Sciatic nerve (tissue), 2 donors: Measurements from ENCODE around the gene LDB3. TPM values are rescaled to one million over a fixed set of nuclear protein-coding genes. Genes with fewer than 3 reads are reported as not detected.
"Not testable (repeated sequence)": the region's sequence is repeated elsewhere in the genome, so short reads cannot be mapped to it uniquely, and the experiment has no call there.

Experiments
- ATAC-seq: fragments of 200-7000 bp; cut with Tn5 transposase; one replicate; pipeline ENCODE4 v1.9.1; 2020; ENCODE audit warnings: mild to moderate bottlenecking, moderate library complexity
- DNase-seq: peaks from one replicate; pipeline ENCODE4 v3.0.0-alpha.2; 2020; ENCODE audit warnings: low spot score
- intact Hi-C: fragments of 100-400 bp; cut with DNase I; formaldehyde crosslinking; loops from one replicate; pipeline ENCODE4 v1.14.2; 2022
- total RNA-seq: library from RNA; stranded (reverse); fragmentation: NEBNext Ultra II Directional; extraction: Animal tissue kit (Norgen Biotek cat#: 25700); gene quantifications from one replicate; pipeline ENCODE4 v1.2.1, GENCODE V29; 2021
- donor health status: DM: no; HTN: no; CAD: no.
- donor health status: DM: no; HTN: no; CAD: no.

The LDB3 gene
- total RNA-seq, result 4.9 TPM

DNA sequence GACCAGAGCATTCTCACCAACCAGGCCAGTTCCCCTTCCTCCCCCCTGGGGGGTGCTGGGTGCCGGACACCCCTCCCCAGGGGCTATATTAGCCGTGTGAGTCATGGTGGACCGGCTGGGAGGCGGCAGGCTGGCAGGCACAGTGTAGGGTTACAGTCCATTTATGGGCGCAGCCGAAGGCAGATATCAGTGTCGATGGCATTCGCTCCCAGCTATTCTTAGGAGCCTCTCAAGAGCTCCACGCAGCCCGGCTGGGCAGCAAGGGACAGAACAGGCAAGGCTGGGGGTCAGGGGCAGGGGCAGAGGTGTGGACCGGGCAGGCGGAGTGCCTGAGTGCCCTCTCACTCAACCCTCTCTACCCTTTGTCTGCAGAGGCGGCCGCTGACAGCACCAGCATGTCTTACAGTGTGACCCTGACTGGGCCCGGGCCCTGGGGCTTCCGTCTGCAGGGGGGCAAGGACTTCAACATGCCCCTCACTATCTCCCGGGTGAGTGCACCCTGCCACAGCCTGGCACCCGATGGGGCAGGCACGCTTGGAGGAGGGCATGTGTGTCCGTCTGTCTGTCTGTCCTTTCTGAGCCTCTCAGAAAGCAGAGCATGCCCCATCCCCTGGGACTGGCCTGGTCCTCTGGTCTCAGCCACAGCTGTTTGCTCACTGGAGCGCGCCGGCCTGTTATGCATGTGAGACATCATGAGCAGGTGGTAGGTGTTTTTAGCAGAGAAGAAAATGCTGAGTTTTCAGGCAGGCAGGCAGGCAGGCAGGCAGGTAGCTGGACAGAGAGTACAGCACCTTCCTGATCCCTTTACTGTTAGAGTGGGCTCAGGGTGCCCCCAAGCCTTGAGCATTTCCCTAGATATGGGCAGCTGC, at the start of gene LDB3:
Gene LDB3 (plus strand): TSS at position 215 of the 869 bp plus-strand sequence. CDS start 181 bp downstream, at position 396.
- DNase-seq, result no peak
- peak; percentile 4 for ATAC-seq
- intact Hi-C loops, result no loop called here

GRCh38 chr10:86628311-86628710, 40.0 kb upstream of the LDB3 start:
- DNase-seq (no peak), ATAC-seq (no peak)
- intact Hi-C loops, result no loop called here

DNA sequence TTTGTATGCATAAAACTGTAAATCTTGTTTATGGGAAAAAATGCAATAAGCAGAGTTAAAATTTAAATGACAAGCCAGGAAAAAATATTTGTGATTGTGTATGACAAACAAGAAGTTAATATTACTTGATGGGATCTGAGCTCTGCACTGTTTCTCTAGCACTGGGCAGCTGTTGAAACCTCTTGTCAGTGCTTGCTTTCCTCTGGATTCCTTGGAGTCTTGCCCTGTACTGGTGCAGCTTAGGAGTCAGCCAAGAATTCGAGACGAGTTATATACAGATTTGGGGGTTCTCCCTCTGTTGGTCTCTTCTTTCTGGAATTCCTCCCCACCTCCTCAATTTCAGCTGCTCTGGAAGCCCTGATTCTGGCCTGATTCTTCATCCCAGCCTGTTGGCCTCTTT, 38.2 kb upstream of the LDB3 start:
- ATAC-seq, result no peak
- DNase-seq, result no peak
- intact Hi-C loops, result no loop called here

DNA sequence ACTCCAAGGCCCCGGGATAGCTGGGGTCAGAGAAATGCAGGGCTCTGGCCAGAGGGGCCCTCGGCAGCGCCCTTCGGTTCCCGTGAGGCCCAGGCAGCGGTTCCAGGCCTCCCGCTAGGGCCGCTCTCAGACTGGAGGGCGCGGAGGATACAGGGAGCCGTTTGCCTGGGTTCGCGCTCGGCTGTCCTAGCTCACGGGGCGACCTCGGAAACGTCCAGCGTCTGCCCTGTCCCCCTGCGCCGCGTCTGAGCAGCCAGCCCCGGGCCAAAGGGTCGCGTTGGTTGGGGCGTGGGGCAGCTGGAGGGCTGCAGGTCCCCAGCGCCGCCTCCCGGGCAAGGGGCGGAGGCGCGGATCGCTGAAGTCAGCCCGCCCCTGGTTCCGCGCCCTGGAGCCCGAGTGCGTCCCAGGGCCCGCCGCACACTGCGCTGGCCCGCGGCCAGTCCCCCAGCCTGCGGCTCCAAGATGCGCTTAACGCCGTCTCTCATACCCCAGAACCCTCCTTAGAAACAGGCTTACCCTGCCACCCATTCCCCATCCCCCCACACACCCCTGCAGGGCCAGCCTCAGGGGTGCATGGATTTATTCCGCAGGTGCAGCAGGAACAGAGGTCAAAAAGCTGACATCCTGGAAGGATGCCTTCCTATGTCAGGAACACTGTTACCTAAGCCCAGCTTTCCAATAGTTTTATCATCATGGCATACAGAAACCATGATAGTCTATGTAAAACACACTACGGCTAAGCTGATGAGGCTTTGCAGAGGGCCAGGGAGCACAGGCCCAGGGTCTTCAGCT, 36.1 kb upstream of the LDB3 start:
- intact Hi-C loops, result no loop called here
- peak; percentile 79 for ATAC-seq
- no peak for DNase-seq

- intact Hi-C loops, result no loop called here
- no peak for ATAC-seq
Observed at GRCh38 chr10:86632951-86633350, 35.4 kb upstream of the LDB3 start.

DNA sequence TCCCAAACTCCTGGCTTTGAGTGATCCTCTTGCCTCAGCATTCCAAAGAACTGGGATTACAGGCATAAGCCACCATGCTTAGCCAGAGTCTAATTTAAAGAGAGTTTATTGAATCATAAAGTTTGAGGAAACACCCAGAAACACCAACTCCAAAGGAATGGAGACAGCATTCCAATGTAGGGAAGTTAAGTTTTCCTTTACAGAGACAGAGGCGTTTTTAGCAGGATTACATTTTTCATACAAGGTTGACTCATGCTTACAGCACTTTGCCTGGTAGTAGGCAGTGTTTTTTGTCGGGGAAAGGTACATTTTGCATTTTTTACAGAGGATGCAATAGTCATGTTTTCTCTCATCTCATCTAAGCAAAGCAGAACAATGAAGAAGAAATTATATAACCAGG, 32.9 kb upstream of the LDB3 start:
- DNase-seq, result no peak
- intact Hi-C loops, result no loop called here
- ATAC-seq, result no peak

More at GRCh38 chr10:86632951-86633350, 35.4 kb upstream of the LDB3 start:
- DNase-seq, result no peak

DNA sequence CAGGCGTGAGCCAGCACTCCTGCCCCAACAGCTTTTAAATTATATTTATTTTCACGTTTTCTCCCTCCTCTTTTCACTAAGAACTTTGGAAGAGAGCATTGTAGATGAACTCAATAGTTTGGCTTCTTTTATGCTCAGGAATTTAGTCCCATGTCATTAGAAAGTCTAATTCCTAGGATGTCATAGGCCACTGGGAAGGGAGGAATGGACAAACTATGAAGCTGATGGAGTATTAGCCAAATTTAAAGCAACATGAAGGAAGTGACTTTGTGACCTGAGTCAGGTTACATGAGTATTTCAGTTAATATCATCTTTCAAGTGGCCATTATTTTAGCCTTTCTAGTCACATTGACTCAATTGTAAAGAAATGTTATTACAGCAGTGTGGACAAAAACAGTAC, 32.0 kb upstream of the LDB3 start:
- intact Hi-C loops, result no loop called here
- ATAC-seq (no peak), DNase-seq (no peak)

GRCh38 chr10:86642021-86642420, 26.3 kb upstream of the LDB3 start:
- intact Hi-C loops, result no loop called here
- ATAC-seq, result no peak
- no peak for DNase-seq

- DNase-seq, result no peak
- intact Hi-C loops, result no loop called here
- no peak for ATAC-seq
Observed at GRCh38 chr10:86642499-86642898, 25.8 kb upstream of the LDB3 start.

GRCh38 chr10:86644152-86644793, 24.0 kb upstream of the LDB3 start:
- intact Hi-C loops, result no loop called here
- ATAC-seq (no peak), DNase-seq (no peak)

DNA sequence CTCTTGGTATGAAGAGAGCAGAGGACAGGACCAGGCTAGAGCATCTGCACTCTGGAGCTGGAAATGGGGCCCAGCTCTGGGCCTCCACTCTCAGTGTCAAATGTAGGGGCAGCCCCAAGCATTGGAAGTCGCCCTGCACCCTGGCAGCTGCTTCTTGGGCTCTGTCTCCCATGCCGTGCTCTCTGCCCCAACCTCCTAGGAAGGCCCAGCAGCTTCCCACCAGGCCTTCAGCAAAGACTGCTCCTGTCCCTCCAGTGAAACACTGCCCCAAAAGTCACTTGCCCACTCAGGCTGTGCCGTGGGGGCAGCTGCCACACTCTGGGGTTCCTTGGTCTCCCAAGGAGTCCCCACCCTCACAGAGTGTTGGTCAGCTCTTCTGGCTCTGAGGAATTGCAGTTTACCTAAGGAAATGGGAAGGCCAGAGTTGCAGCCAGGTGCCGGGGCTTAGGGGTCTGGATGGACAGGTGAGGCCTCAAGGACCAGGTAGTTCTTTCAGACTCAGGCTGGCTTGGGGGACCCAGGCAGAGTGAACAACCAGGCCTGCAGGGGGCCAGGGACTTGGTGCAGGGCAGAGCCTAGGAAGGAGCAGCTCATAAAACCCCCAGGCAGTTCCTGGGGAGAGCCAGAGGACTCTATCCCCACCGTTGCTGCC, 23.4 kb upstream of the LDB3 start:
- intact Hi-C loops, result no loop called here
- DNase-seq, result no peak
- ATAC-seq, result no peak

DNA sequence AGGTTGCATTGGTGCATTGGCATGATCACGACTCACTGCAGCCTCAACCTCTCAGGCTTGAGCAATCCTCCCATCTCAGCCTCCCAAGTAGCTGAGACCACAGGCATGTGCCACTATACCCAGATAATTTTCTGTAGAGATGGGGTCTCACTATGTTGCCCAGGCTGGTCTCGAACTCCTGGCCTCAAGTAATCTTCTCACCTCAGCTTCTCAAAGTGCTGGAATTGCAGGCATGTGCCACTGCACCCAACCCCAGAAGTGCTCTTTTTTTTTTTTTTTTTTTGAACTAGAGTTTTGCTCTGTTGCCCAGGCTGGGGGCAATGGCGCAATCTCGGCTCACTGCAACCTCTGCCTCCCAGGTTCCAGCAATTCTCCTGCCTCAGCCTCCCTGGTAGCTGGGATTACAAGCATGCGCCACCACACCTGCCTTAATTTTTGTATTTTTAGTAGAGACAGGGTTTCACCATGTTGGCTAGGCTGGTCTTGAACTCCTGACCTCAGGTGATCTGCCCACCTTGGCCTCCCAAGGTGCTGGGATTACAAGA, 22.6 kb upstream of the LDB3 start:
- DNase-seq, intact Hi-C loops, ATAC-seq: not testable (repeated sequence)

DNA sequence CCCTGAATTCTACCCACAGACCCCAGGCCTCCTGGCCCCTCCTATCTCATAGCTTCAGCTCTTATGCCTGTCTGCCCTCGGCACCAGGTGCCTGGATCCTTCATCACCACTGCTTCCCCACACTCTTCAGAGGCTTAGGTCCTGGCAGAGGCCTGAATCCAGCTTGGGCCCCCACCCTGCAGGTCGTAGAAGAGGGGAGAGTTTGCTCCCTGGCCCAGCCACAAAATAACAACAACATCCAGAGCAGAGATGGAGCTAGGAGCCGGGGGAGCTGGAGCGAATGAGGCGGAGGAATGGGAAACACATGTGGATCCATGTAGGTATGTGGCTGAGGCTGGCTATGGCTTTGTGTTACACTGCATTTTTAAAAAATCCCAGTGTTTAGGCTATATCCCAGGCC, 21.8 kb upstream of the LDB3 start:
- no peak for ATAC-seq
- intact Hi-C loops, result no loop called here

DNA sequence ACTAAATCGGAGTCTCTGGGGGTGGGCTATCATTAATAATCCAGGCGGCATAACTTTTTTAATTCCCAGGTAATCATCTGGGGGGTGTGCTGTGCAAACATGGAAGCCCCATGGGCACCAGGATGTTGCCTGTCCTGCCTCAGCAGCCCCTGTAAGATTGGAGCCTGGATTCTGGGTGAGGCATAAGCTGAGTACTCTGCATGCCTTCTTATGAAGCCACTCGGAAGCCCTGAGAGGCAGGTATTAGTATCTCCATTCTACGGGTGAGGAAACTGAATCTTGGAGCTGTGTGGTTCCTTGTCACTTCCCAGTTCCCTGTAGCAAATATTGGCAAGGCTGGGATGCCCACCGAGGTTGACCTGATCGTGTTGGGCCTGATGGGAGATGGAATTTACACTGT, 21.4 kb upstream of the LDB3 start:
- no peak for DNase-seq
- ATAC-seq, result no peak
- intact Hi-C loops, result no loop called here

More for the DNA sequence above, 21.8 kb upstream of the LDB3 start:
- DNase-seq, result no peak

DNA sequence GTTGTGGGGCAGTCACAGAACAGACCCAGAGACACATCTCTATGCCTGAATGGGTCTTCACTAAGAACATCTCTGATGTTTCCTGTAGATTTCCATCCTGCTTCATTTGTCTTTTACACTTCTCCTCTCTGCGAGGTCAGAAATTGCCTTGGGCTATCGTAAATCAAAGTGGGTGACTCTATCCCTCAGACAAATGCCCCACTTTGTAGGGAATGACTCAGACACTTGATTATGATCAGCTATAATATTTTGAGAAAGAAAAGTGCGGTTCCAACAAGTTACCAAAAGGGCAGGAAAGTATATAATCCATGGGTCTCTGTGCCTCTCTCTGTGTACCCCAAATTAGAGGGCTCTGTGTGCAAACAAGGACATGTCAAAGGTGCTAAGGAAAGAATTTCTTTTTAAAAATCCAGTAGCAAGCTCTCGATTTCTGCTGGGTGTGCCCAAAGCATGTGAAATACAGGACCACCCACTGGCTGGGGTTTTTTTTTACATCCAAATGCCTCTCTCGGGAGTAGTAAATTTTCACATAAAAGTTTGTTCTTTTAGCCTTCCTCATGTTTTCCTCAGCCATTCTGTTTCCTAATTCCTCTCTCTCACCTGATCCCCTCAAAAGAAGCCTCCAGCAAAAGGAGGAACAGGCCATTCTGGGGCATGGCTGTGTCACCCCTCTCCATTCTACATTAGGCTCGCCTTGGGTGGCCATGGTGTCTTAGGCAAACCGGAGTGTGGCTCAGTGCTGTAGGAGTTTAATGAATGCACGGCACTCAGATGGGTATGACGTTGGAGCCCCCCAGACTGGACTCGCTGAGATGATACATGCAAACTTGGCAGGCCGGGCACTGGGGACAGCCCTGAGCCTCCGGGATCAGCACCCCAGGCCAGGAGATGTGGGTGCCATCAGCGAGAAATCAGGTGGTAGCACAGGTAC, 20.3 kb upstream of the LDB3 start:
- intact Hi-C loops, result no loop called here
- DNase-seq, result no peak
- ATAC-seq, result peak; percentile 25

DNA sequence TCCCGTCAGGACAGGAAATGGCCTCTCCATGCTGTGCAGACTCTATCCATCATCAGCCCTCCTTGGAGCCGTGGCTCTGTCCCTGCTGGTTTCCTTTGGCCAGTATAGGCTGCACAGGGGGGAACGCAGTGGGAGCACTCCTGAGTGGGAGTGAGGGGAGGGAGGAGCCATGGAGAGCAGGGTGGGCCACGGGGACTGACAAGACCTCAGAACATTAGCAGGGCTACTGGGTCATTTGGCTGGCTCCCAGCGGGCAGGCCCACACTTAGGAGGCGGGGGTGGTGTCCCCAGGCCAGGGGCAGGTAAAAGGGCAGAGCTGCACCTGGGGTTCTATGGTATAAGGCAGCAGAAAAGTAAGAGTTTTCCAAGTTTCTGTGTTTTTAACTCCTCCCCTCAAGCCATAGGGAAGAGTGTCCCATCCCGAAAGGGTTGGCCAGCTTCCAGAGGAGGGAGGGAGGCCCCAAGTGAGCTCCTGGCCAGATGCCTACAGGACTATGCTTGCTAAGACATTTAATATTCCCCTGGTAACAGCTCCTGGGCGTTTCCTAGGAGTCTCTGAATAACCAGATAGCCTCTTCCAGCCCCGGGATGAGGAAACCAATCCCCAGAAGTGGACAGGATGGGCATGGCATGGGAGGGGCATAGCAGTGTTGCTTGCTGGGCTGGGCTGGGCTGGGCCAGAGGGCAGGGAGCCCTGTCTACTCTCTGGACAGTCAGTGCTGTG, 19.4 kb upstream of the LDB3 start:
- intact Hi-C loops, result no loop called here
- ATAC-seq (peak; percentile 84), DNase-seq (peak; percentile 82)

GRCh38 chr10:86649471-86650150, 18.7 kb upstream of the LDB3 start:
- ATAC-seq, result peak; percentile 16
- intact Hi-C loops, result no loop called here
- DNase-seq, result no peak
